Esophagus muscularis mucosa (tissue), 4 donors: Measurements from ENCODE around the gene TNFRSF11A. TPM values are rescaled to one million over a fixed set of nuclear protein-coding genes. Genes with fewer than 3 reads are reported as not detected.

Experiments used
- DNase-seq: peaks from one replicate; pipeline ENCODE4 v3.0.0-alpha.2; 2017; ENCODE audit errors: extremely low spot score
- H3K27ac ChIP-seq, 4 donors: fragments of 200-600 bp; sonication (generic); replicated peaks in 1 of 4; 1 replicate in 3 of 4; 2 replicates in 1 of 4; pipeline ENCODE4 v1.5.1; 2016 to 2019; ENCODE audit warnings: mild to moderate bottlenecking in 1 of 4
- H3K27me3 ChIP-seq, 4 donors: fragments of 200-600 bp; sonication (generic); one replicate each; pipeline versions ENCODE4 v1.5.1 to v1.6.0; 2016 to 2019
- H3K36me3 ChIP-seq, 4 donors: fragments of 200-600 bp; sonication (generic); one replicate each; pipeline ENCODE4 v1.5.1; 2016 to 2019
- H3K4me1 ChIP-seq, 4 donors: fragments of 200-600 bp; sonication (generic); one replicate each; pipeline ENCODE4 v1.5.1; 2016 to 2019
- H3K4me3 ChIP-seq, 4 donors: fragments of 200-600 bp; sonication (generic); 1 replicate in 2 of 4; 2 replicates in 2 of 4; pipeline ENCODE4 v1.5.1; 2016 to 2019; ENCODE audit warnings: mild to moderate bottlenecking in 4 of 4, moderate library complexity in 1 of 4
- H3K9me3 ChIP-seq, 4 donors: fragments of 200-600 bp; sonication (generic); 1 replicate in 3 of 4; 2 replicates in 1 of 4; pipeline ENCODE4 v1.5.1; 2016 to 2019
- CTCF ChIP-seq, 3 experiments: fragments of 200-600 bp in 2 of 3; fragments of 450-650 bp in 1 of 3; sonication (generic) in 2 of 3; IDR thresholded peaks; one replicate each; pipeline ENCODE4 v1.5.1; 2017 to 2019; ENCODE audit warnings: antibody characterized with exemption in 3 of 3, mild to moderate bottlenecking in 2 of 3, moderate library complexity in 1 of 3
- EP300 ChIP-seq: sonication (generic); formaldehyde crosslinking; IDR thresholded peaks from one replicate; pipeline ENCODE4 v1.6.1; 2017; ENCODE audit warnings: antibody characterized with exemption
- POLR2A ChIP-seq: fragments of 450-650 bp; IDR thresholded peaks from one replicate; pipeline ENCODE4 v1.6.1; 2017; ENCODE audit warnings: antibody characterized with exemption, moderate library complexity, mild to moderate bottlenecking, low read depth
- POLR2AphosphoS5 ChIP-seq, 2 donors: sonication (generic); formaldehyde crosslinking; IDR thresholded peaks; one replicate each; pipeline ENCODE4 v1.6.1; 2017; ENCODE audit warnings: antibody characterized with exemption in 2 of 2
- WGBS: methylation state at CpG from one replicate; pipeline ENCODE4 v1.1.5; 2018; 5-methylcytosine and 5-hydroxymethylcytosine counted together
- intact Hi-C: fragments of 100-400 bp; cut with DNase I; formaldehyde crosslinking; loops from one replicate; pipeline ENCODE4 v1.15.1; 2023
- total RNA-seq, 4 donors: library from RNA; depleted of rRNA; stranded (reverse); fragments of >200 nt; gene quantifications; one replicate each; pipeline versions ENCODE4 v1.1.0 to v1.2.1, GENCODE V29; 2016

Gene TNFRSF11A
- total RNA-seq, 4 donors from 2014 or later: 1.2 to 3.9 (median 2.0) TPM

GRCh38 chr18:62399276-62399675 lies 74.2 kb downstream of the TNFRSF11A start:
- H3K27me3 ChIP-seq: no peaks in the 10 kb centered on the region
- intact Hi-C loops: no loop called here
- no peak overlapping the region for H3K27ac ChIP-seq
- no peaks in the 10 kb centered on the region for H3K4me1 ChIP-seq
- H3K36me3 ChIP-seq: no peaks in the 10 kb centered on the region
- H3K4me3 ChIP-seq: no peak overlapping the region
- no peaks in the 10 kb centered on the region for H3K9me3 ChIP-seq
- TF ChIP-seq POLR2AphosphoS5 (IDR thresholded peaks at IDR 0.05) (no peak), CTCF (IDR thresholded peaks at IDR 0.05) (no peak), POLR2A (no peak), EP300 (no peak)
- 74% methylated on average over 3 of the region's 3 CpGs for WGBS
- no peak for DNase-seq

GRCh38 chr18:62399781-62400308 lies 74.7 kb downstream of the TNFRSF11A start:
- H3K4me3 ChIP-seq: no peak overlapping the region
- TF ChIP-seq EP300: no peak
- no peak for TF ChIP-seq CTCF (IDR thresholded peaks at IDR 0.05)
- no peak for TF ChIP-seq POLR2A
- TF ChIP-seq POLR2AphosphoS5 (IDR thresholded peaks at IDR 0.05): no peak
- H3K9me3 ChIP-seq: no peaks in the 10 kb centered on the region
- DNase-seq: no peak
- 28% methylated on average over 4 of the region's 4 CpGs for WGBS
- H3K27me3 ChIP-seq: no peaks in the 10 kb centered on the region
- no peaks in the 10 kb centered on the region for H3K36me3 ChIP-seq
- intact Hi-C loops: no loop called here
- no peak overlapping the region for H3K27ac ChIP-seq
- H3K4me1 ChIP-seq: no peaks in the 10 kb centered on the region

- no peaks in the 10 kb centered on the region for H3K27me3 ChIP-seq
- no peaks in the 10 kb centered on the region for H3K9me3 ChIP-seq
- DNase-seq: no peak
- no peak overlapping the region for H3K27ac ChIP-seq
- H3K4me3 ChIP-seq: no peak overlapping the region
- 73% methylated on average over 3 of the region's 3 CpGs for WGBS
- no peaks in the 10 kb centered on the region for H3K4me1 ChIP-seq
- TF ChIP-seq EP300 (no peak), POLR2AphosphoS5 (IDR thresholded peaks at IDR 0.05) (no peak), CTCF (IDR thresholded peaks at IDR 0.05) (no peak), POLR2A (no peak)
- intact Hi-C loops: no loop called here
- H3K36me3 ChIP-seq: no peaks in the 10 kb centered on the region
Measured at GRCh38 chr18:62400916-62401315, 75.8 kb downstream of the TNFRSF11A start.

GRCh38 chr18:62402342-62402948 lies 77.3 kb downstream of the TNFRSF11A start:
- 88% methylated on average over 6 of the region's 6 CpGs for WGBS
- Histone ChIP-seq H3K36me3 (no peaks in the 10 kb centered on the region), H3K27me3 (no peaks in the 10 kb centered on the region), H3K27ac (no peak overlapping the region), H3K4me3 (no peak overlapping the region), H3K9me3 (no peaks in the 10 kb centered on the region), H3K4me1 (no peaks in the 10 kb centered on the region)
- intact Hi-C loops: no loop called here
- DNase-seq: no peak
- TF ChIP-seq POLR2A (no peak), POLR2AphosphoS5 (IDR thresholded peaks at IDR 0.05) (no peak), EP300 (no peak), CTCF (IDR thresholded peaks at IDR 0.05) (no peak)

GRCh38 chr18:62403120-62403519 lies 78.0 kb downstream of the TNFRSF11A start:
- Histone ChIP-seq H3K4me1 (no peaks in the 10 kb centered on the region), H3K27ac (no peak overlapping the region), H3K4me3 (no peak overlapping the region), H3K9me3 (no peaks in the 10 kb centered on the region), H3K27me3 (no peaks in the 10 kb centered on the region), H3K36me3 (no peaks in the 10 kb centered on the region)
- intact Hi-C loops: no loop called here
- no peak for TF ChIP-seq EP300
- no peak for TF ChIP-seq POLR2A
- no peak for TF ChIP-seq POLR2AphosphoS5 (IDR thresholded peaks at IDR 0.05)
- TF ChIP-seq CTCF (IDR thresholded peaks at IDR 0.05): no peak
- WGBS: 89% methylated on average over 3 of the region's 3 CpGs
- no peak for DNase-seq
